ENCODE measurements around the gene ZKSCAN2.

DNA sequence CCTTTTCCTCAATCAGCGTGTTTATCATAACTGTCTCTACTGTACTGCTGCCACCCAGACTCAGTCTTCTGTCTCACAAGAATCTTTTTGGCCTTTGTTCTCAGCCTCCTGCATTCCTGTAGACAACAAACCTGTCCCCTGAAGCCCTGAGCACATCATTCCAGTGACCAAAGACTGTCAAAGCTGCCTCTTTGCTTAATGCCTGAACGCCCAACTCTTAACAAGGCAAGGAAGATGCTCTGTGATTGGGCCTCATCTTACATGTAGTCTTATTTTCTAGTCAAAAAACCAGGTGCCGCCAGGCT is 70.2 kb downstream of the ZKSCAN2 start:
- TF ChIP-seq, protein P1, sequence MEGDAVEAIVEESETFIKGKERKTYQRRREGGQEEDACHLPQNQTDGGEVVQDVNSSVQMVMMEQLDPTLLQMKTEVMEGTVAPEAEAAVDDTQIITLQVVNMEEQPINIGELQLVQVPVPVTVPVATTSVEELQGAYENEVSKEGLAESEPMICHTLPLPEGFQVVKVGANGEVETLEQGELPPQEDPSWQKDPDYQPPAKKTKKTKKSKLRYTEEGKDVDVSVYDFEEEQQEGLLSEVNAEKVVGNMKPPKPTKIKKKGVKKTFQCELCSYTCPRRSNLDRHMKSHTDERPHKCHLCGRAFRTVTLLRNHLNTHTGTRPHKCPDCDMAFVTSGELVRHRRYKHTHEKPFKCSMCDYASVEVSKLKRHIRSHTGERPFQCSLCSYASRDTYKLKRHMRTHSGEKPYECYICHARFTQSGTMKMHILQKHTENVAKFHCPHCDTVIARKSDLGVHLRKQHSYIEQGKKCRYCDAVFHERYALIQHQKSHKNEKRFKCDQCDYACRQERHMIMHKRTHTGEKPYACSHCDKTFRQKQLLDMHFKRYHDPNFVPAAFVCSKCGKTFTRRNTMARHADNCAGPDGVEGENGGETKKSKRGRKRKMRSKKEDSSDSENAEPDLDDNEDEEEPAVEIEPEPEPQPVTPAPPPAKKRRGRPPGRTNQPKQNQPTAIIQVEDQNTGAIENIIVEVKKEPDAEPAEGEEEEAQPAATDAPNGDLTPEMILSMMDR (IDR thresholded peaks at IDR 0.05; ENCODE audit: low read length), result no peak
- TF ChIP-seq EZH2 (optimal IDR thresholded peaks at IDR 0.05; ENCODE audit: low read depth, low read length), result no peak
- TF ChIP-seq EZH2phosphoT487 (IDR thresholded peaks at IDR 0.05; ENCODE audit: low read length), result no peak
